Fibroblast of pulmonary artery (primary cell): Measurements from ENCODE around the gene SPG11.
A peak's percentile ranks its signal among the peaks of the same experiment; 100 is the strongest.
"Not testable (repeated sequence)": the region's sequence is repeated elsewhere in the genome, so short reads cannot be mapped to it uniquely, and the experiment has no call there.

Experiments
- DNase-seq: peaks from one replicate; pipeline ENCODE4 v3.0.0-alpha.2; 2010; ENCODE audit warnings: low read depth
- H3K4me3 ChIP-seq: replicated peaks from 2 replicates; pipeline ENCODE4 v1.5.1; 2011; ENCODE audit warnings: low read depth, mild to moderate bottlenecking, control low read depth, low read length, moderate library complexity
- TF ChIP-seq, protein P1 (sequence below): IDR thresholded peaks from 2 replicates; pipeline ENCODE4 v1.5.1; 2011; ENCODE audit warnings: mild to moderate bottlenecking, control low read depth, low read length, inconsistent platforms; ENCODE audit errors: missing control alignments

The SPG11 gene

GRCh38 chr15:44647637-44648036 lies 15.8 kb downstream of the SPG11 start:
- DNase-seq = no peak
- no peak overlapping the region for H3K4me3 ChIP-seq
- TF ChIP-seq, protein P1, sequence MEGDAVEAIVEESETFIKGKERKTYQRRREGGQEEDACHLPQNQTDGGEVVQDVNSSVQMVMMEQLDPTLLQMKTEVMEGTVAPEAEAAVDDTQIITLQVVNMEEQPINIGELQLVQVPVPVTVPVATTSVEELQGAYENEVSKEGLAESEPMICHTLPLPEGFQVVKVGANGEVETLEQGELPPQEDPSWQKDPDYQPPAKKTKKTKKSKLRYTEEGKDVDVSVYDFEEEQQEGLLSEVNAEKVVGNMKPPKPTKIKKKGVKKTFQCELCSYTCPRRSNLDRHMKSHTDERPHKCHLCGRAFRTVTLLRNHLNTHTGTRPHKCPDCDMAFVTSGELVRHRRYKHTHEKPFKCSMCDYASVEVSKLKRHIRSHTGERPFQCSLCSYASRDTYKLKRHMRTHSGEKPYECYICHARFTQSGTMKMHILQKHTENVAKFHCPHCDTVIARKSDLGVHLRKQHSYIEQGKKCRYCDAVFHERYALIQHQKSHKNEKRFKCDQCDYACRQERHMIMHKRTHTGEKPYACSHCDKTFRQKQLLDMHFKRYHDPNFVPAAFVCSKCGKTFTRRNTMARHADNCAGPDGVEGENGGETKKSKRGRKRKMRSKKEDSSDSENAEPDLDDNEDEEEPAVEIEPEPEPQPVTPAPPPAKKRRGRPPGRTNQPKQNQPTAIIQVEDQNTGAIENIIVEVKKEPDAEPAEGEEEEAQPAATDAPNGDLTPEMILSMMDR = no peak

DNA sequence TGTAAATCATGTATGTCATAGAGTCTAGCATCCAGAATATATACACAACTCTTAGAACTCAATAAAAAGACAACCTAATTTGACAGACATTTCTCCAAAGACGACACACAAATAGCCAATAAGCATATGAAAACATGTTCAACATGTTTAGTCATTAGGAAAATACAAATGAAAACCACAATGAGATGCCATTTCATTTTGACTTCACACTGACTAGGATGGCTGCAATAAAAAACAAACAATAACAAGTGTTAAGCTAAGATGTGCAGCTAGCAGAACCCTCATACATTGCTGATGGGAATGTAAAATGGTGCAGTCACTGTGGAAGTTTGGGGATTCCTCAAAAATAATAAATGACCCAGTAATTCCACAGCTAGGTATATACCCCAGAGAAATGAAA lies 16.4 kb downstream of the SPG11 start:
- no peak overlapping the region for H3K4me3 ChIP-seq
- TF ChIP-seq, protein P1 = no peak
- DNase-seq = no peak

GRCh38 chr15:44646460-44646859 lies 17.0 kb downstream of the SPG11 start:
- TF ChIP-seq, protein P1 = no peak
- no peak overlapping the region for H3K4me3 ChIP-seq
- DNase-seq = no peak

GRCh38 chr15:44641651-44642050 lies 21.8 kb downstream of the SPG11 start:
- H3K4me3 ChIP-seq = no peak overlapping the region
- TF ChIP-seq, protein P1 = no peak
- DNase-seq = no peak

DNA sequence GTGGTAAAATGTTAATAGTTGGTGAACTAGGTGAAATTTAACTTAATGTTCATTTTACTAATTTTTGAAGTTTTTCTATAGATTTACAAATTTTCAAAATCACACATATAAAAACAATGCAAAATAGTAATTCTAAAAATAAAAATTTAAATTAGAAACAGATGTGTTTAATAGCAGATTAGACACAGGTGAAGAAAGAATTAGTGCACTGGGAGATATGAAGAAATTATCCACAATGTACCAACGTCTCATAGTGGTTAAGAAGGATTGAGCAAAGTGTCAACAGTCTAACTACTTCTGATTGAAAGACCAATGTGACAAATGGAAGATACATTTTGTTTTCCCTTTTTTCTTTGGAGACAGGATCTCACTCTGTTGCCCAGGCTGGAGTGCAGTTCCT lies 26.5 kb downstream of the SPG11 start:
- H3K4me3 ChIP-seq = no peak overlapping the region
- TF ChIP-seq, protein P1 = no peak
- DNase-seq = no peak

DNA sequence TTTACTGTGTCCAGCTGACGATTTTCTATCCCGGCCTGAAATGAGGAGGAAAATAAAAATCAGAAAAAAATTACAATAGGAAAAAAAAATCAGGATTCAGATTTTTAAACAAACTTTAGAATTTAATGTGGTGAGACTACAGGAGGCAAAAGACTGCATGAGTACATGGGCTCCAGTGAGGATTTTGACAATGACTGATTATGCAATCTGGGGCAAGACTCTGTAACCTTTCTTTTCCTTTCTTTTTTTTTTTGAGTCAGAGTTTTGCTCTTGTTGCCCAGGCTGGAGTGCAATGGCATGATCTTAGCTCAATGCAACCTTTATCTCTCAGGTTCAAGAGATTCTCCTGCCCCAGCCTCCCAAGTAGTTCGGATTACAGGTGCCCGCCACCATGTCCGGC lies 29.9 kb downstream of the SPG11 start:
- no peak overlapping the region for H3K4me3 ChIP-seq
- DNase-seq = peak; percentile 80
- TF ChIP-seq, protein P1 = no peak

- DNase-seq, H3K4me3 ChIP-seq: not testable (repeated sequence)
Measured at GRCh38 chr15:44625286-44625685, 38.2 kb downstream of the SPG11 start.

DNA sequence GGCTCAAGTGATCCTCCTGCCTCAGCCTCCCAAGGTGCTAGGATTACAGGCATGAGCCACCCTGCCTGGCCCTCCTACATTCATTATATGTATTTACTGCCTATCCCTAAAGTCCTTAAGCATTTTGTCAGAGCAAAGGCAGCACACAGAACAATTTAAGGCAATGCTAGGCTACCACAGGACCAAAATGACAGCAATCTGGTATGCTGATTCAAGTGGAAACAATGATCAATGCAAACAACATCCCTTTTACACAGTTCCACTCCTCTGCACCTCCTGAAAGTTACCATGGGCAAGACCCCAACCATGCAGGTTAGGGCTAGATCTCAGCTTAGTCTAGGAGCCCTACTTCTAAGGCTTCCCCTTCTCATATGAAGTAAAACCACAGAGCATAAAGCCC lies 40.3 kb downstream of the SPG11 start:
- TF ChIP-seq, protein P1 = no peak
- no peak for DNase-seq
- H3K4me3 ChIP-seq = no peak overlapping the region
